K562 (cell line): ENCODE results near the gene MUC22. TPM values are rescaled to one million over a fixed set of nuclear protein-coding genes. Genes with fewer than 3 reads are reported as not detected.

Experiments used
- BMI1 ChIP-seq: fragments of 150-350 bp; IDR thresholded peaks from 2 replicates; pipeline ENCODE4 v1.6.1; 2014; ENCODE audit warnings: low read length
- CREB1 ChIP-seq, 2 experiments: sonication (generic) in 1 of 2; formaldehyde crosslinking in 1 of 2; IDR thresholded peaks; 2 replicates each; pipeline versions ENCODE4 v1.6.1 to v1.8.0; 2012 to 2022; ENCODE audit warnings: inconsistent platforms in 1 of 2, mild to moderate bottlenecking in 1 of 2, missing genetic modification reagents in 1 of 2, moderate library complexity in 1 of 2
- DIDO1 ChIP-seq: fragments of 450-650 bp; IDR thresholded peaks from 2 replicates; pipeline ENCODE4 v1.6.1; 2016; ENCODE audit warnings: low read depth, missing biosample characterization, missing genetic modification characterization
- ESRRB ChIP-seq: fragments of 250-450 bp; sonication (Bioruptor Pico); IDR thresholded peaks from 2 replicates; pipeline ENCODE4 v1.5.0; 2020; ENCODE audit warnings: mild to moderate bottlenecking, moderate library complexity, borderline replicate concordance
- FOXJ3 ChIP-seq: sonication (generic); formaldehyde crosslinking; IDR thresholded peaks from 2 replicates; pipeline ENCODE4 v1.4.0; 2020; ENCODE audit warnings: mild to moderate bottlenecking, missing genetic modification reagents
- KAT7 ChIP-seq: sonication (generic); formaldehyde crosslinking; IDR thresholded peaks from 2 replicates; pipeline ENCODE4 v1.8.0; 2022; ENCODE audit warnings: missing genetic modification reagents, mild to moderate bottlenecking, borderline replicate concordance
- KDM5B ChIP-seq: fragments of 200-600 bp; sonication (generic); IDR thresholded peaks from 2 replicates; pipeline ENCODE4 v1.6.1; 2012; ENCODE audit warnings: low read depth, mild to moderate bottlenecking, moderate library complexity, low read length, control low read depth, inconsistent platforms; ENCODE audit not compliant: insufficient replicate concordance
- MAFF ChIP-seq: IDR thresholded peaks from 2 replicates; pipeline ENCODE4 v1.6.1; 2012; ENCODE audit warnings: low read length, improper control_type of control experiment
- POLR2B ChIP-seq: fragments of 450-650 bp; IDR thresholded peaks from 2 replicates; pipeline ENCODE4 v1.6.1; 2018; ENCODE audit warnings: low read depth; ENCODE audit not compliant: partially characterized antibody
- RBM25 ChIP-seq: fragments of 200-400 bp; formaldehyde crosslinking; IDR thresholded peaks from 2 replicates; pipeline ENCODE4 v1.6.1; 2018; ENCODE audit warnings: low read length, low read depth, moderate library complexity; ENCODE audit not compliant: severe bottlenecking
- RFX1 ChIP-seq: fragments of 450-650 bp; IDR thresholded peaks from 2 replicates; pipeline ENCODE4 v1.6.1; 2016; ENCODE audit warnings: mild to moderate bottlenecking, moderate library complexity
- SIX5 ChIP-seq, 2 experiments: IDR thresholded peaks; 2 replicates each; pipeline ENCODE4 v1.6.1; 2011; ENCODE audit warnings: low read length in 2 of 2, borderline replicate concordance in 1 of 2, low read depth in 1 of 2, mild to moderate bottlenecking in 1 of 2, moderate library complexity in 1 of 2; ENCODE audit not compliant: insufficient read depth in 1 of 2
- SMC3 ChIP-seq: conservative IDR thresholded peaks from 2 replicates; pipeline ENCODE4 v1.6.1; 2011; ENCODE audit warnings: low read depth, low read length, improper control_type of control experiment; ENCODE audit not compliant: insufficient read depth
- SP2 ChIP-seq: IDR thresholded peaks from 2 replicates; pipeline ENCODE4 v1.6.1; 2011; ENCODE audit warnings: mild to moderate bottlenecking, low read depth, low read length, moderate library complexity; ENCODE audit not compliant: poor library complexity, severe bottlenecking; ENCODE audit errors: extremely low read depth
- ZNF263 ChIP-seq: sonication (generic); formaldehyde crosslinking; IDR thresholded peaks from 2 replicates; pipeline ENCODE4 v1.8.0; 2022; ENCODE audit warnings: mild to moderate bottlenecking, missing genetic modification reagents, borderline replicate concordance
- ZNF695 ChIP-seq: fragments of 450-650 bp; formaldehyde crosslinking; IDR thresholded peaks from 2 replicates; pipeline ENCODE4 v1.4.0; 2020; ENCODE audit warnings: mild to moderate bottlenecking, moderate library complexity
- polyA plus RNA-seq, 8 experiments: library from polyadenylated mRNA; depleted of rRNA in 4 of 8; stranded (reverse) in 5 of 8; unstranded in 3 of 8; fragments of >200 nt; fragmentation: Nextera tagmentation in 2 of 8; fragmentation: Illumina TruSeq in 1 of 8; extraction: Ambion mirVana in 2 of 8; extraction: Trizol in 1 of 8; gene quantifications; 2 replicates each; pipeline versions ENCODE4 v1.2.1 to v1.2.3, GENCODE V29; 2011 to 2014; ENCODE audit warnings: inconsistent platforms in 1 of 8, missing spikeins in 1 of 8
- total RNA-seq, 7 experiments: library from RNA; depleted of rRNA in 6 of 7; stranded (reverse); fragments of >200 nt in 6 of 7; fragmentation: Illumina TruSeq in 2 of 7; extraction: Trizol in 2 of 7; gene quantifications; 2 replicates each; pipeline versions ENCODE4 v1.2.1 to v1.2.3, GENCODE V29; 2011 to 2021; ENCODE audit warnings: low replicate concordance in 1 of 7
- TF ChIP-seq, protein P1 (sequence below): fragments of 450-650 bp; IDR thresholded peaks from 2 replicates; pipeline ENCODE4 v1.6.1; 2016
- TF ChIP-seq, protein P2 (sequence below): fragments of 450-650 bp; formaldehyde crosslinking; IDR thresholded peaks from 2 replicates; pipeline ENCODE4 v1.4.0; 2020; ENCODE audit warnings: mild to moderate bottlenecking
- TF ChIP-seq, protein P3 (sequence below): fragments of 450-650 bp; formaldehyde crosslinking; IDR thresholded peaks from 2 replicates; pipeline ENCODE4 v1.4.0; 2020; ENCODE audit warnings: mild to moderate bottlenecking, moderate library complexity
- TF ChIP-seq, protein P4 (sequence below), 2 experiments: IDR thresholded peaks in 1 of 2; conservative IDR thresholded peaks in 1 of 2; 2 replicates each; pipeline ENCODE4 v1.6.1; 2016; ENCODE audit warnings: low read depth in 2 of 2, mild to moderate bottlenecking in 1 of 2, missing compliant biosample characterization in 1 of 2, missing genetic modification characterization in 1 of 2, moderate library complexity in 1 of 2

MUC22 gene
- total and polyA plus RNA-seq, 9 of the 15 experiments (the other 6 are each of a cell fraction or from before 2014, with no cell fraction given): 0.01 to 0.03 TPM; not detected in 7

DNA sequence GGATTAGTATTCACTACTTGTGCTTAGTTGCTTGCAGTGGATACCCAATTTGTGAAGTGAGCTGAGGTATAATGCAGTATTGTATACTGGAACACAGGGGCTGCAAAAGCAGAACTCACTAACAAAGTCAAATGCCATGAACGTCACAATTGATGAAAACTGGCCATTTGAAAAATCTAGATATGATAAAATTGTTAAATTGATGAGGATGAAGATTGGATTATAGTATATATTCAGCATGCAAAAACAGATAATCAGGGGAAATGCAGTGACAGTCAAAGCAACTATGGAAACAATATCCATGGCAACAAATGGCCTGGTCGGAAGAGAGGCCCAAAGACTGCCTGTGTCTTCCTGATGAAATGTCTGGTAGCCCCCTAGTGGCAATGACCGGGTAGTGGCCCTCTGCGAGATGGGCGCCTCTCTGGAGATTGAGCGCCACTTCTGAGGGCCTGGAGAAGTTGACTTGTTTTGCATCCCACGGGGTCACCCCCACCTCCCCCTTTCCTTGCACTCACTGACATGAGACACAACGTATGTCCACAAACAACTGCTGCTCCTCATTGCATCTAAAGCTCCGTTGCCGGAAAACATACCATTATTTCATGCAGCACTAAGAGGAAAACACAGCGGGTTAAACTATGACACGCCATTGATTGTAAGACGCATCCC, 58.5 kb downstream of the MUC22 start (continued):
- TF ChIP-seq, protein P1, sequence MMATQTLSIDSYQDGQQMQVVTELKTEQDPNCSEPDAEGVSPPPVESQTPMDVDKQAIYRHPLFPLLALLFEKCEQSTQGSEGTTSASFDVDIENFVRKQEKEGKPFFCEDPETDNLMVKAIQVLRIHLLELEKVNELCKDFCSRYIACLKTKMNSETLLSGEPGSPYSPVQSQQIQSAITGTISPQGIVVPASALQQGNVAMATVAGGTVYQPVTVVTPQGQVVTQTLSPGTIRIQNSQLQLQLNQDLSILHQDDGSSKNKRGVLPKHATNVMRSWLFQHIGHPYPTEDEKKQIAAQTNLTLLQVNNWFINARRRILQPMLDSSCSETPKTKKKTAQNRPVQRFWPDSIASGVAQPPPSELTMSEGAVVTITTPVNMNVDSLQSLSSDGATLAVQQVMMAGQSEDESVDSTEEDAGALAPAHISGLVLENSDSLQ: peak; percentile 81
- TF ChIP-seq SP2: no peak
- no peak for TF ChIP-seq RBM25
- TF ChIP-seq ZNF263 (CRISPR knock-in tag): no peak
- TF ChIP-seq FOXJ3 (CRISPR knock-in tag): no peak
- TF ChIP-seq KAT7 (CRISPR knock-in tag): no peak
- TF ChIP-seq, protein P2, sequence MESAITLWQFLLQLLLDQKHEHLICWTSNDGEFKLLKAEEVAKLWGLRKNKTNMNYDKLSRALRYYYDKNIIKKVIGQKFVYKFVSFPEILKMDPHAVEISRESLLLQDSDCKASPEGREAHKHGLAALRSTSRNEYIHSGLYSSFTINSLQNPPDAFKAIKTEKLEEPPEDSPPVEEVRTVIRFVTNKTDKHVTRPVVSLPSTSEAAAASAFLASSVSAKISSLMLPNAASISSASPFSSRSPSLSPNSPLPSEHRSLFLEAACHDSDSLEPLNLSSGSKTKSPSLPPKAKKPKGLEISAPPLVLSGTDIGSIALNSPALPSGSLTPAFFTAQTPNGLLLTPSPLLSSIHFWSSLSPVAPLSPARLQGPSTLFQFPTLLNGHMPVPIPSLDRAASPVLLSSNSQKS: no peak
- no peak for TF ChIP-seq KDM5B
- no peak for TF ChIP-seq POLR2B
- no peak for TF ChIP-seq MAFF
- no peak for TF ChIP-seq CREB1 (IDR thresholded peaks at IDR 0.05)
- TF ChIP-seq CREB1 (CRISPR knock-in tag; IDR thresholded peaks at IDR 0.05): peak; percentile 34; the same call in 1 of the 2 replicates
- TF ChIP-seq DIDO1 (tag): no peak
- TF ChIP-seq ESRRB: no peak
- TF ChIP-seq, protein P3, sequence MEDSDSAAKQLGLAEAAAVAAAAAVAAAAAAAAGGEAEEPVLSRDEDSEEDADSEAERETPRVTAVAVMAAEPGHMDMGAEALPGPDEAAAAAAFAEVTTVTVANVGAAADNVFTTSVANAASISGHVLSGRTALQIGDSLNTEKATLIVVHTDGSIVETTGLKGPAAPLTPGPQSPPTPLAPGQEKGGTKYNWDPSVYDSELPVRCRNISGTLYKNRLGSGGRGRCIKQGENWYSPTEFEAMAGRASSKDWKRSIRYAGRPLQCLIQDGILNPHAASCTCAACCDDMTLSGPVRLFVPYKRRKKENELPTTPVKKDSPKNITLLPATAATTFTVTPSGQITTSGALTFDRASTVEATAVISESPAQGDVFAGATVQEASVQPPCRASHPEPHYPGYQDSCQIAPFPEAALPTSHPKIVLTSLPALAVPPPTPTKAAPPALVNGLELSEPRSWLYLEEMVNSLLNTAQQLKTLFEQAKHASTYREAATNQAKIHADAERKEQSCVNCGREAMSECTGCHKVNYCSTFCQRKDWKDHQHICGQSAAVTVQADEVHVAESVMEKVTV: peak; percentile 35; the same call in 1 of the 2 replicates
- no peak for TF ChIP-seq ZNF695 (CRISPR knock-in tag)
- TF ChIP-seq BMI1: peak; percentile 78
- TF ChIP-seq RFX1: peak; percentile 96
- no peak for TF ChIP-seq SIX5 (IDR thresholded peaks at IDR 0.05; ENCODE audit: borderline replicate concordance in 1 of 2, insufficient read depth in 1 of 2, low read depth in 1 of 2, low read length in 2 of 2)
- TF ChIP-seq, protein P4, sequence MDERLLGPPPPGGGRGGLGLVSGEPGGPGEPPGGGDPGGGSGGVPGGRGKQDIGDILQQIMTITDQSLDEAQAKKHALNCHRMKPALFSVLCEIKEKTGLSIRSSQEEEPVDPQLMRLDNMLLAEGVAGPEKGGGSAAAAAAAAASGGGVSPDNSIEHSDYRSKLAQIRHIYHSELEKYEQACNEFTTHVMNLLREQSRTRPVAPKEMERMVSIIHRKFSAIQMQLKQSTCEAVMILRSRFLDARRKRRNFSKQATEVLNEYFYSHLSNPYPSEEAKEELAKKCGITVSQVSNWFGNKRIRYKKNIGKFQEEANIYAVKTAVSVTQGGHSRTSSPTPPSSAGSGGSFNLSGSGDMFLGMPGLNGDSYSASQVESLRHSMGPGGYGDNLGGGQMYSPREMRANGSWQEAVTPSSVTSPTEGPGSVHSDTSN (CRISPR knock-in tag; IDR thresholded peaks at IDR 0.05; ENCODE audit: low read depth): no peak
- TF ChIP-seq, protein P4 (tag; conservative IDR thresholded peaks at IDR 0.05; ENCODE audit: low read depth): peak; percentile 65
- TF ChIP-seq SMC3: peak; percentile 64; the same call in 1 of the 2 replicates
